HG02763 (cell line): ENCODE results near the gene FKBP1A.

ENCODE experiments used
- ATAC-seq: cut with Tn5 transposase; IDR thresholded peaks from one replicate; pipeline ENCODE4 v1.9.1; 2021; ENCODE audit warnings: mild to moderate bottlenecking, moderate library complexity; ENCODE audit not compliant: unreplicated experiment

The FKBP1A gene

DNA sequence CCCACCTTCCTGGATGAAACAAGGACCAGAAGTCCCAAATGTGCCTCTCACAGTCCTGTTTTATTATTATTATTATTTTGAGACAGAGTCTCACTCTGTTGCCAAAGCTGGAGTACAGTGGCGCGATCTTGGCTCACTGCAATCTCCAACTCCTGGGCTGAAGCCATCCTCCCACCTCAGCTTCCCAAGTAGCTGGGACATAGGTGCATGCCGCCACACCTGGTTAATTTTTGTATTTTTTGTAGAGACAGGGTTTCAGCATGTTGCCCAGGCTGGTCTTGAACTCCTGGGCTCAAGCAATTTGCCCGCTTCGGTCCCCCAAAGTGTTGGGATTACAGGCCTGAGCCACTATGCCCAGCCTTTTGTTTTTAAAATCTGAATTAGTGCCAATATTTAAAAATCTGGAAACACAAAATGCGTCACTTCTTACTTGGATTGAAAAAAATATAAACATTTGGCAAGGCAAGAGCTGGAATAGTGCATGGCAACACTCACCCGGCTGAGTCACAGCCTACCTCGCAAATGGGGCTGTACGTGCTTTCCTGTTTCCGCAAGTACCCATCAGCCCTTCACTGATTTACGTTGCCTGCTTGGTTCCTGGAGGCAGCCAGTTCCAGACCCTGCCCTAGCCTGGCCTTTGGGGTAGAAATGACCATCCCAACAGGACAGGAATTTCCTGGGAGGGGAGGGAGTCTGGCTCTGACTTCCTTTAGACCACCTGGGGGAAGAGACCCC, 70.2 kb downstream of the FKBP1A start:
- no peak for ATAC-seq

DNA sequence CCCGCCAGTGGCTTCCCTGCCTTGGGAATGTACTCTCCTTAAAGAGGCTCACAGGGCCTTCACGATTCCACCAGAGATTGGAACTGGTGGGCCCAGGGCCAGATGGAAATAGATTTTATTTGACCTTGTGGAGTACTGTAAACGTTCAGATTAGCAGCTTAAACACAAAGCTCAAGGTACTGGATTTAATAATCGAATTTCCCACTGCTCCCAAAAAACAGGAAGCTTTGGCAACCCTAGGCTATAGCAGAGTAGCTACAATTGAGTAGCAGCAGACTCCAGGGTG, 71.3 kb downstream of the FKBP1A start:
- no peak for ATAC-seq

DNA sequence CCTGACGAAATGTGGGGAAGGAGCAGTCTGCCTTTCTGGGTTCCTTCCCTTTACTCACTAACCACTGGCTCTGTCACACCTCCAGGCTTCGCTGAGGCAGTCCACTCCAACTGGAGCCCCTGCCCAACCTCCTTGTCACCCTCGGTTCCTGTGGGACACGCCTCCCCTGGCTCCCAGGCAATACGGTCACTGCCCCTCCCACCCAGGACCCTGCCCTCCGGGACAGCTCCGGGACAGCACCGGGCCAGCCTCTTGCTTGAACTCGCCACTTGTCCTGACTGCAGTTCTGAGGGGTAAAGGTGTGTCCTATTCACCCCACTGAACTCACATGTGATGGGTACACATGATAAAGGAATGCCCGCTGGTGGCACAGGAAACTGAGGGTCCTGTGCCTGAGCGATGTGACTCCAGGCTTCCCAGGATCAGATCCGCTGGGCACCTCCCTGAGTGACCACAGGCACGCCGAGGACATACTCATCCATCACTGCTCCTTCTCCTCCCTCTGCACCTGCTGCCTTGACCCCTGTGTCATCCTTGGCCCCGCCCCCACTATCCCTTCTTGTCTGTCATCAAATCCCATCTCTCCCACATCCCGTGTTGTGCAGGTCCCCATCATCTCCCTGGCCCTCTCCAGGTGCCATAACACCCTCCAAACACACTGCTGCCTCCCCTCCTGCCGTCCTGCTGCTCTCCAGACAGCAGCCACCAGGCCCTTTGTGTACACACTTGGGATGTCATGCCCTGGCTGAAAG, 71.8 kb downstream of the FKBP1A start:
- no peak for ATAC-seq

DNA sequence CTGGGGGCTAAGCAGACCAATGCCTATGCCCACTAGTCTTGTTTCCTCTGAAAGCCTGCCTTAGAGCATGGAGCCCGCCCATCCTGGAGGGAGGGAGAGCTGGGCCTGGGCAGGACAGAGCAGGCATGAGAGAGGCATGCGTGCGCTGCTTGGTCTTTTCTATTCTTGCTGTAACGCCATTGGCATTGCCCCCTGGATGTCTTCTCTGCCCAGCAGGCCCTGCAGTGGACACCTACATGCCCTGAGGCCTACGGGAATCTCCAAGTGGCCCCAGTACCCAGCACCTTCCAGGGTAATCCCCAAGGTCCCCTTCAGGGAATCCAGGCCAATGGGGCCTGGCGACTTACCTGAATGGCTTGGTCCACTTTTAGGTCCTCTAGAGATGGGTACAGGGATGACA, 72.8 kb downstream of the FKBP1A start:
- ATAC-seq = no peak

DNA sequence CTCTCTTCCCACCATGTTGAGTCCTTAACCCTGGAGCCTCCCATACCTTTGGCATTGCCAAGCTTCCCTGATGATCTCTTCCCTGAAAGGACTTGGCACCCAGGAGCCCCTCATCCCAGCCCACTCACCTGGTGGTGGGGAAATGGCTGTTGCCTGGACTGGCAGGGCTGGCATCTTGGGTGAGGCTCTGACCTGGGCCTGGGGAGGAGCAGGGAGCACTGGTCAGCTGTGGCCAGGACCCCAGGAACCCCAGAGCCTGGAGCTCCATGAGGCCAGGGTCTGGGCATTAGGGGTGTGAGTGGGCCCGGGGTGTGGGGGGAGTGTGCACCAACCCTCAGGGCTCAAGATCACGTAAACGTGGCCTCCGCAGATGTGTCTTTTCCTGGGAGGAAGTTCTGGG, 73.4 kb downstream of the FKBP1A start:
- ATAC-seq = no peak

DNA sequence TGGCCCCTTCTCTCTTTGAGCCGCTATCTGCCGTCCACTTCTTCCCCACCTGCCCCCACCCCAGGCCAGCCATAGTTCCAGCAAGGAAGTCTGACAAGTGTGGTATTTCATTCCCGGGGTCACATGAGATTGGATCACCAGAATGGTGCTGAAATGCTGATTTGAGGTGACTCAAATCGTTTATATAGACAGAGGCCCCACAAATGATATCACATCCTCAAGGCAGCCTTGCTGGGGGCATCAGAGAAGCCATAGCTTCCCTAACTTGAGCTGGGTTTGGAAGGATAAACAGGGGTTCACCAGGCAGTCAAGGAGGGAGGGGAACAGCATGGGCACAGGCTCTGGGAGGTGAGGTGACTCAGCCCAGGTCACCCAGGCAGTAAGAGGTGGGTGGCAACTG, 73.8 kb downstream of the FKBP1A start:
- no peak for ATAC-seq
